H9 (cell line): ENCODE data around the gene NRCAM. TPM values are rescaled to one million over a fixed set of nuclear protein-coding genes. Genes with fewer than 3 reads are reported as not detected.

Source experiments
- DNase-seq: peaks from one replicate; pipeline ENCODE4 v3.0.0-alpha.2; 2017
- H2AFZ ChIP-seq: one replicate; pipeline ENCODE4 v1.6.1; 2013; ENCODE audit warnings: mild to moderate bottlenecking, low read length, control low read depth, moderate library complexity
- H2AK5ac ChIP-seq: 2 replicates; pipeline ENCODE4 v1.6.1; 2013; ENCODE audit warnings: low read length, control low read depth, mixed read lengths; ENCODE audit not compliant: insufficient read length
- H2BK120ac ChIP-seq: one replicate; pipeline ENCODE4 v1.6.1; 2013; ENCODE audit warnings: low read depth, mild to moderate bottlenecking, low read length, control low read depth, inconsistent platforms; ENCODE audit not compliant: poor library complexity, severe bottlenecking
- H2BK12ac ChIP-seq: 2 replicates; pipeline ENCODE4 v1.6.1; 2013; ENCODE audit warnings: low read length, control low read depth, mixed read lengths, low read depth; ENCODE audit not compliant: insufficient read length
- H2BK15ac ChIP-seq: 2 replicates; pipeline ENCODE4 v1.6.1; 2013; ENCODE audit warnings: low read depth, low read length, control low read depth
- H2BK20ac ChIP-seq: one replicate; pipeline ENCODE4 v1.6.1; 2013; ENCODE audit warnings: low read depth, mild to moderate bottlenecking, low read length, control low read depth, inconsistent platforms; ENCODE audit not compliant: poor library complexity, severe bottlenecking
- H2BK5ac ChIP-seq: 2 replicates; pipeline ENCODE4 v1.6.1; 2013; ENCODE audit warnings: low read length, control low read depth, mixed read lengths; ENCODE audit not compliant: insufficient read length
- H3K14ac ChIP-seq: 2 replicates; pipeline ENCODE4 v1.6.1; 2013; ENCODE audit warnings: low read length, control low read depth; ENCODE audit not compliant: insufficient read depth
- H3K18ac ChIP-seq: 2 replicates; pipeline ENCODE4 v1.6.1; 2013; ENCODE audit warnings: low read depth, mild to moderate bottlenecking, mixed read lengths, low read length, control low read depth; ENCODE audit not compliant: insufficient read length
- H3K23ac ChIP-seq: 2 replicates; pipeline ENCODE4 v1.6.1; 2013; ENCODE audit warnings: low read length, control low read depth, mixed read lengths, low read depth; ENCODE audit not compliant: insufficient read length
- H3K23me2 ChIP-seq: 2 replicates; pipeline ENCODE4 v1.6.1; 2013; ENCODE audit warnings: low read depth, mild to moderate bottlenecking, mixed read lengths, low read length, control low read depth; ENCODE audit not compliant: insufficient read length, poor library complexity, severe bottlenecking
- H3K27ac ChIP-seq: 2 replicates; pipeline ENCODE4 v1.5.1; 2013; ENCODE audit warnings: low read length, control low read depth, mixed read lengths, low read depth; ENCODE audit not compliant: insufficient read length
- H3K27me3 ChIP-seq: 2 replicates; pipeline ENCODE4 v1.6.1; 2013; ENCODE audit warnings: low read length, control low read depth, inconsistent platforms; ENCODE audit not compliant: insufficient read depth
- H3K4ac ChIP-seq: 2 replicates; pipeline ENCODE4 v1.6.1; 2013; ENCODE audit warnings: low read depth, mild to moderate bottlenecking, control low read depth, inconsistent platforms, low read length, moderate library complexity
- H3K4me1 ChIP-seq: 2 replicates; pipeline ENCODE4 v1.6.1; 2013; ENCODE audit warnings: low read length, control low read depth, inconsistent platforms; ENCODE audit not compliant: insufficient read depth
- H3K4me2 ChIP-seq: 2 replicates; pipeline ENCODE4 v1.6.1; 2013; ENCODE audit warnings: low read length, control low read depth, mixed read lengths; ENCODE audit not compliant: insufficient read length, insufficient read depth
- H3K56ac ChIP-seq: 2 replicates; pipeline ENCODE4 v1.6.1; 2013; ENCODE audit warnings: low read depth, mild to moderate bottlenecking, mixed read lengths, low read length, control low read depth; ENCODE audit not compliant: insufficient read length
- H3K79me1 ChIP-seq: 2 replicates; pipeline ENCODE4 v1.6.1; 2013; ENCODE audit warnings: low read depth, mild to moderate bottlenecking, moderate library complexity, low read length, control low read depth, inconsistent platforms; ENCODE audit not compliant: insufficient read depth, poor library complexity, severe bottlenecking
- H3K79me2 ChIP-seq: 2 replicates; pipeline ENCODE4 v1.6.1; 2013; ENCODE audit warnings: low read length, control low read depth, inconsistent platforms; ENCODE audit not compliant: insufficient read depth
- H3K9ac ChIP-seq: 2 replicates; pipeline ENCODE4 v1.6.1; 2013; ENCODE audit warnings: low read length, control low read depth, mixed read lengths; ENCODE audit not compliant: insufficient read length; ENCODE audit errors: extremely low read depth
- H3K9me3 ChIP-seq: one replicate; pipeline ENCODE4 v1.6.1; 2013; ENCODE audit warnings: low read depth, low read length, inconsistent platforms; ENCODE audit not compliant: control insufficient read depth
- H3T11ph ChIP-seq: one replicate; pipeline ENCODE4 v1.6.1; 2013; ENCODE audit warnings: mild to moderate bottlenecking, low read length, control low read depth, inconsistent platforms
- H4K20me1 ChIP-seq: one replicate; pipeline ENCODE4 v1.6.1; 2013; ENCODE audit not compliant: control insufficient read depth, insufficient read length, insufficient read depth
- H4K5ac ChIP-seq: 2 replicates; pipeline ENCODE4 v1.6.1; 2013; ENCODE audit warnings: low read depth, mild to moderate bottlenecking, mixed read lengths, low read length, control low read depth; ENCODE audit not compliant: insufficient read length
- H4K8ac ChIP-seq: replicated peaks from 2 replicates; pipeline ENCODE4 v1.6.1; 2013; ENCODE audit warnings: low read length, control low read depth, mixed read lengths, low read depth; ENCODE audit not compliant: insufficient read length
- H4K91ac ChIP-seq: 2 replicates; pipeline ENCODE4 v1.6.1; 2013; ENCODE audit warnings: low read depth, mild to moderate bottlenecking, moderate library complexity, mixed read lengths, low read length, control low read depth; ENCODE audit not compliant: insufficient read length
- H3K27ac Mint-ChIP-seq, 3 experiments: 2 replicates in 2 of 3; 3 replicates in 1 of 3; pipeline ENCODE4 v1.8.0; 2020 to 2021; ENCODE audit warnings: mixed read lengths in 3 of 3, mild to moderate bottlenecking in 1 of 3, moderate library complexity in 1 of 3
- H3K27me3 Mint-ChIP-seq: 2 replicates; pipeline ENCODE4 v1.8.0; 2021; ENCODE audit warnings: low read depth, mild to moderate bottlenecking, moderate library complexity, mixed read lengths
- H3K36me3 Mint-ChIP-seq, 3 experiments: 2 replicates in 2 of 3; 3 replicates in 1 of 3; pipeline ENCODE4 v1.8.0; 2020 to 2021; ENCODE audit warnings: low read depth in 3 of 3, mixed read lengths in 3 of 3; ENCODE audit not compliant: insufficient read depth in 1 of 3
- H3K4me1 Mint-ChIP-seq, 2 experiments: 2 replicates each; pipeline ENCODE4 v1.8.0; 2020; ENCODE audit warnings: mixed read lengths in 2 of 2
- H3K4me3 Mint-ChIP-seq, 2 experiments: 2 replicates in 1 of 2; 3 replicates in 1 of 2; pipeline ENCODE4 v1.8.0; 2020 to 2021; ENCODE audit warnings: mild to moderate bottlenecking in 2 of 2, mixed read lengths in 2 of 2, moderate library complexity in 1 of 2
- H3K9me3 Mint-ChIP-seq, 2 experiments: 2 replicates in 1 of 2; 3 replicates in 1 of 2; pipeline ENCODE4 v1.8.0; 2020; ENCODE audit warnings: mild to moderate bottlenecking in 2 of 2, mixed read lengths in 2 of 2, moderate library complexity in 1 of 2
- CTCF ChIP-seq: fragments of 200-600 bp; sonication (generic); conservative IDR thresholded peaks from 3 replicates; pipeline ENCODE4 v1.8.0; 2021; ENCODE audit warnings: antibody characterized with exemption, mild to moderate bottlenecking
- WGBS: extraction: QIAGEN DNeasy Blood & Tissue Kit; methylation state at CpG from one replicate; pipeline ENCODE4 v1.1.7; 2013; ENCODE audit warnings: missing lambda C conversion rate, low lambda C conversion rate, mixed read lengths; ENCODE audit not compliant: insufficient read length; ENCODE audit errors: extremely low coverage; 5-methylcytosine and 5-hydroxymethylcytosine counted together
- total RNA-seq: library from RNA; stranded (reverse); gene quantifications from 2 replicates; pipeline ENCODE4 v1.2.1, GENCODE V29; 2021

Gene NRCAM
- total RNA-seq, 1 experiment from 2014 or later, result 2.3 TPM

DNA sequence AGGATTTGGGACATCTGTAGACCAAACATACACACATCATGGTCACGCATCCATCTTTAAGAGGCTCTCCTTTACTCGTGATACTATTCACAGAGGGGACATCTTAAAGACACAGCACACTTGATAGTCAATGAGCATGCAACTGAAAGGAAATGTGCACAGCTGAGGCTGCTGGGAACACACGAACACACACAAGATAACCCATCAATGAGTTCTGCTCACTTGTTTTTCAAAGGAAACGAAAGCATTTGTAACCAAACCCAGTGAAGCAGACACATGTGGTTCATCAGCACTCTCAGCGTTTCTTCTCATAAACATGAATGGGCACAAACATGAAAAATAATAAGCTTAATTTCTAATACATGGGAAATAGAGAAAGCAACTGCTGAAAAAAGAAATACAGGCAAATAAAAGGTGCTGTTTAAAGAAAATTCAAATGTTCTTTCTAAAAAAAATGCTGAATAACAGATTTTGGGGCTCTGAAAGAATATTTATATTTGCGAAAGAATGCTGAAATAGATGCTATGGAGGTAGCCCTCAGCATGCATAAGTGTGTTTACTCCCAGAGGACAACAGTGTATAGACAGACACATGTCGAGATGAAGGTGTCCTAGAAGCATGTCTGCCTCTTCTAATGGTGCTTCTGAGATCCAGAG, 266.4 kb downstream of the NRCAM start:
- WGBS, result no CpG with 5 or more reads among the region's 7 CpGs
- TF ChIP-seq CTCF, result no peak
- no peak overlapping the region for H3K4me3 Mint-ChIP-seq

More for the DNA sequence above, 266.4 kb downstream of the NRCAM start:
- Histone ChIP-seq H2AK5ac (no peak overlapping the region), H3K27me3 (no peaks in the 10 kb centered on the region), H2BK12ac (no peak overlapping the region), H4K91ac (no peak overlapping the region), H3K23me2 (no peaks in the 10 kb centered on the region), H2BK20ac (no peak overlapping the region), H3K9me3 (no peaks in the 10 kb centered on the region), H3T11ph (no peak overlapping the region), H3K9ac (no peak overlapping the region), H2BK120ac (no peak overlapping the region), H3K27ac (no peak overlapping the region), H3K18ac (no peak overlapping the region), H3K79me1 (no peaks in the 10 kb centered on the region), H3K4me1 (0 out of 2 replicates have a peak, but pooled peaks cover 2% of the 10 kb centered on the region), H3K23ac (no peak overlapping the region), H4K8ac (no peak overlapping the region), H4K20me1 (no peaks in the 10 kb centered on the region), H3K4me2 (no peak overlapping the region), H3K4ac (no peak overlapping the region), H3K79me2 (no peaks in the 10 kb centered on the region), H2BK15ac (no peak overlapping the region), H3K14ac (no peak overlapping the region), H3K56ac (no peak overlapping the region), H4K5ac (no peak overlapping the region), H2BK5ac (no peak overlapping the region), H2AFZ (no peak overlapping the region)
- Mint-ChIP-seq H3K4me1 (peaks cover 19 to 20% of the 10 kb centered on the region in 2 experiments), H3K27ac (no peak overlapping the region), H3K36me3 (peaks cover 2 to 21% (median 4%) of the 10 kb centered on the region in 3 experiments; a peak in 5 of 7 replicates), H3K27me3 (no peaks in the 10 kb centered on the region; the same call in 1 of the 2 replicates), H3K9me3 (peaks cover 1 to 2% of the 10 kb centered on the region in 2 experiments; a peak in 2 of 5 replicates)
- no peak for DNase-seq
